GM12878 (cell line): ENCODE results near the gene ANKRD31. TPM values are rescaled to one million over a fixed set of nuclear protein-coding genes. Genes with fewer than 3 reads are reported as not detected.

Experiments
- ATAC-seq: fragments of 200-7000 bp; cut with Tn5 transposase; 3 replicates; pipeline ENCODE4 v1.9.1; 2020; ENCODE audit warnings: mild to moderate bottlenecking, moderate library complexity
- BruUV-seq: library from RNA; stranded (reverse); fragments of 400-500 nt; replicated peaks from 2 replicates; lab custom pipeline; 2021; lab: Mats Ljungman, UMichigan
- CTCF ChIA-PET: fragments of 300-600 bp; sonication (Branson Sonifier 250); formaldehyde crosslinking; extraction: SDS; loops from one replicate; lab custom pipeline; 2021; ENCODE audit warnings: inconsistent platforms; lab: Yijun Ruan, JAX
- POLR2A ChIA-PET: fragments of 350-600 bp; formaldehyde crosslinking; extraction: SDS; loops from one replicate; lab custom pipeline; 2021; ENCODE audit warnings: inconsistent platforms; lab: Charles Lee
- RAD21 ChIA-PET: fragments of 300-600 bp; sonication (Branson Sonifier 250); formaldehyde crosslinking; loops from one replicate; lab custom pipeline; 2023; ENCODE audit warnings: antibody characterized with exemption; ENCODE audit not compliant: unreplicated experiment; lab: Charles Lee
- SMC1A ChIA-PET: fragments of 300-600 bp; sonication (Branson Sonifier 250); formaldehyde crosslinking; loops from one replicate; lab custom pipeline; 2023; ENCODE audit not compliant: unreplicated experiment, uncharacterized antibody; lab: Charles Lee
- DNase-seq: peaks from one replicate; pipeline ENCODE4 v3.0.0-alpha.2; 2011; ENCODE audit warnings: low read depth, low spot score
- FAIRE-seq: peaks from 3 replicates; lab custom pipeline; 2011; peaks lifted over from hg19 to GRCh38; lab: Jason Lieb, UNC
- H2AFZ ChIP-seq: 2 replicates; pipeline ENCODE4 v1.6.0; 2011; ENCODE audit warnings: low read depth, low read length, control low read depth; ENCODE audit not compliant: control insufficient read depth
- H3K27ac ChIP-seq: 2 replicates; pipeline ENCODE4 v1.5.1; 2011; ENCODE audit warnings: control low read depth; ENCODE audit not compliant: control insufficient read depth, insufficient read depth
- H3K27me3 ChIP-seq, 2 experiments: replicated peaks in 1 of 2; 2 replicates each; pipeline versions ENCODE4 v1.6.0 to v1.6.1; 2011; ENCODE audit warnings: low read length in 1 of 2; ENCODE audit not compliant: control insufficient read depth in 2 of 2, insufficient read depth in 2 of 2
- H3K36me3 ChIP-seq, 2 experiments: 2 replicates each; pipeline ENCODE4 v1.5.1; 2011; ENCODE audit warnings: low read length in 1 of 2; ENCODE audit not compliant: control insufficient read depth in 2 of 2, insufficient read depth in 2 of 2
- H3K4me1 ChIP-seq: 2 replicates; pipeline ENCODE4 v1.6.1; 2011; ENCODE audit warnings: mild to moderate bottlenecking, low read length, moderate library complexity, mixed read lengths; ENCODE audit not compliant: control insufficient read depth, insufficient read depth
- H3K4me2 ChIP-seq: 2 replicates; pipeline ENCODE4 v1.6.0; 2011; ENCODE audit warnings: control low read depth; ENCODE audit not compliant: control insufficient read depth, insufficient read depth
- H3K4me3 ChIP-seq: fragments of 200-600 bp; sonication (generic); 2 replicates; pipeline ENCODE4 v1.5.1; 2016
- H3K79me2 ChIP-seq: 2 replicates; pipeline ENCODE4 v1.6.0; 2011; ENCODE audit warnings: low read length; ENCODE audit not compliant: control insufficient read depth, insufficient read depth
- H3K9ac ChIP-seq: 2 replicates; pipeline ENCODE4 v1.8.0; 2011; ENCODE audit warnings: low read length, control low read depth, mixed read lengths; ENCODE audit not compliant: control insufficient read depth, insufficient read depth
- H3K9me3 ChIP-seq: replicated peaks from 3 replicates; pipeline ENCODE4 v1.5.1; 2011; ENCODE audit warnings: mild to moderate bottlenecking, low read length; ENCODE audit not compliant: control insufficient read depth, insufficient read depth
- H4K20me1 ChIP-seq: 2 replicates; pipeline ENCODE4 v1.6.0; 2011; ENCODE audit not compliant: control insufficient read depth, insufficient read depth
- BCL11A ChIP-seq: IDR thresholded peaks from 2 replicates; pipeline ENCODE4 v1.6.1; 2011; ENCODE audit warnings: low read depth, low read length
- CEBPZ ChIP-seq: fragments of 150-350 bp; IDR thresholded peaks from 2 replicates; pipeline ENCODE4 v1.6.1; 2016; ENCODE audit warnings: low read depth, low read length
- E2F4 ChIP-seq: IDR thresholded peaks from 2 replicates; pipeline ENCODE4 v1.6.1; 2012; ENCODE audit warnings: low read depth, low read length, improper control_type of control experiment
- HDAC2 ChIP-seq: fragments of 200-600 bp; sonication (generic); IDR thresholded peaks from 2 replicates; pipeline ENCODE4 v1.6.1; 2017
- HDAC6 ChIP-seq: fragments of 200-600 bp; sonication (generic); IDR thresholded peaks from one replicate; pipeline ENCODE4 v1.8.0; 2017; ENCODE audit warnings: antibody characterized with exemption; ENCODE audit not compliant: unreplicated experiment
- NFYA ChIP-seq: IDR thresholded peaks from 2 replicates; pipeline ENCODE4 v1.6.1; 2011; ENCODE audit warnings: low read depth, mild to moderate bottlenecking, low read length, improper control_type of control experiment, borderline replicate concordance
- NR2F1 ChIP-seq: fragments of 450-650 bp; conservative IDR thresholded peaks from 2 replicates; pipeline ENCODE4 v1.6.1; 2017; ENCODE audit warnings: mild to moderate bottlenecking
- PAX5 ChIP-seq: IDR thresholded peaks from 2 replicates; pipeline ENCODE4 v1.6.1; 2011; ENCODE audit warnings: low read depth, low read length, borderline replicate concordance
- SMAD1 ChIP-seq: fragments of 450-650 bp; IDR thresholded peaks from 2 replicates; pipeline ENCODE4 v1.6.1; 2018; ENCODE audit warnings: mild to moderate bottlenecking, low read depth; ENCODE audit not compliant: partially characterized antibody
- SRF ChIP-seq, 2 experiments: IDR thresholded peaks; 2 replicates each; pipeline ENCODE4 v1.6.1; 2011; ENCODE audit warnings: low read depth in 2 of 2, low read length in 2 of 2, mild to moderate bottlenecking in 1 of 2, moderate library complexity in 1 of 2
- in situ Hi-C: fragments of 300-500 bp; cut with MboI; formaldehyde crosslinking; loops from 9 replicates; pipeline ENCODE4 v1.14.3; 2018; ENCODE audit warnings: mixed read lengths
- intact Hi-C: fragments of 100-400 bp; cut with micrococcal nuclease; formaldehyde crosslinking; loops from one replicate; pipeline ENCODE4 v1.14.2; 2022; ENCODE audit not compliant: unreplicated experiment
- polyA plus RNA-seq, 11 experiments: library from polyadenylated mRNA; depleted of rRNA in 4 of 11; unstranded in 6 of 11; stranded (reverse) in 5 of 11; fragments of >200 nt; fragmentation: Nextera tagmentation in 4 of 11; fragmentation: Illumina TruSeq in 1 of 11; extraction: Ambion mirVana in 4 of 11; extraction: Trizol in 1 of 11; gene quantifications; 1 replicate in 1 of 11; 2 replicates in 10 of 11; pipeline versions ENCODE4 v1.2.1 to v1.2.3, GENCODE V29; 2011 to 2016; ENCODE audit warnings: inconsistent platforms in 2 of 11, missing spikeins in 2 of 11, low read depth in 1 of 11
- total RNA-seq, 4 experiments: library from RNA; depleted of rRNA in 3 of 4; stranded (reverse); fragments of >200 nt in 3 of 4; fragmentation: Illumina TruSeq in 1 of 4; extraction: Trizol in 1 of 4; gene quantifications; 2 replicates each; pipeline versions ENCODE4 v1.2.1 to v1.2.3, GENCODE V29; 2013 to 2021
- TF ChIP-seq, protein P1 (sequence below): fragments of 450-650 bp; IDR thresholded peaks from 2 replicates; pipeline ENCODE4 v1.6.1; 2017; ENCODE audit warnings: antibody characterized with exemption, mild to moderate bottlenecking, moderate library complexity

ANKRD31 gene
- total and polyA plus RNA-seq, 10 of the 15 experiments (the other 5 are each of a cell fraction or from before 2014, with no cell fraction given), result under 0.01 to 0.10 (median 0.04) TPM; not detected in 3

DNA sequence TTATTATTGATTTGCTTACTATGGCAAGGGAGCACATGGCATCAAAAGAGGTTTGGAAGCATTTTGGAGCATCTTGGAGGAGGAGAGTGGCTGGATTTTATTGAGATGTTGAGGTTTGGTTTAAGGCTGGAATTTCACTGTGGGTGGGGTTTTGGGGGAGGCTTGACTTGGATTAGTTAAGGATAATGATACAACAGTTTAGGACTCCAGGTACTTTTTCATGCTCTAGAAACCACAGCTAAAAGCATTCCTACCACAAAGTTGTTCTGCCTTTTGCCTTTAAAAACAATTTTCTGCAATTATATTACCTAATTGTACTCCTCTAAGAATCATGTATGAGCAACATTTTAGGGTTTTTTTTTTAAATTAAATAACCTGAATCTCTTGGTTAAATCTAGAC is 189.3 kb downstream of the ANKRD31 start:
- no peak for TF ChIP-seq SRF (IDR thresholded peaks at IDR 0.05; ENCODE audit: low read depth in 2 of 2, low read length in 2 of 2)
- TF ChIP-seq E2F4, result no peak
- no peak for TF ChIP-seq HDAC2
- TF ChIP-seq, protein P1, sequence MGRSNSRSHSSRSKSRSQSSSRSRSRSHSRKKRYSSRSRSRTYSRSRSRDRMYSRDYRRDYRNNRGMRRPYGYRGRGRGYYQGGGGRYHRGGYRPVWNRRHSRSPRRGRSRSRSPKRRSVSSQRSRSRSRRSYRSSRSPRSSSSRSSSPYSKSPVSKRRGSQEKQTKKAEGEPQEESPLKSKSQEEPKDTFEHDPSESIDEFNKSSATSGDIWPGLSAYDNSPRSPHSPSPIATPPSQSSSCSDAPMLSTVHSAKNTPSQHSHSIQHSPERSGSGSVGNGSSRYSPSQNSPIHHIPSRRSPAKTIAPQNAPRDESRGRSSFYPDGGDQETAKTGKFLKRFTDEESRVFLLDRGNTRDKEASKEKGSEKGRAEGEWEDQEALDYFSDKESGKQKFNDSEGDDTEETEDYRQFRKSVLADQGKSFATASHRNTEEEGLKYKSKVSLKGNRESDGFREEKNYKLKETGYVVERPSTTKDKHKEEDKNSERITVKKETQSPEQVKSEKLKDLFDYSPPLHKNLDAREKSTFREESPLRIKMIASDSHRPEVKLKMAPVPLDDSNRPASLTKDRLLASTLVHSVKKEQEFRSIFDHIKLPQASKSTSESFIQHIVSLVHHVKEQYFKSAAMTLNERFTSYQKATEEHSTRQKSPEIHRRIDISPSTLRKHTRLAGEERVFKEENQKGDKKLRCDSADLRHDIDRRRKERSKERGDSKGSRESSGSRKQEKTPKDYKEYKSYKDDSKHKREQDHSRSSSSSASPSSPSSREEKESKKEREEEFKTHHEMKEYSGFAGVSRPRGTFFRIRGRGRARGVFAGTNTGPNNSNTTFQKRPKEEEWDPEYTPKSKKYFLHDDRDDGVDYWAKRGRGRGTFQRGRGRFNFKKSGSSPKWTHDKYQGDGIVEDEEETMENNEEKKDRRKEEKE, result no peak
- no peak for TF ChIP-seq CEBPZ
- no peak for TF ChIP-seq BCL11A
- no peak for TF ChIP-seq SMAD1
- TF ChIP-seq NR2F1, result no peak
- no peak for TF ChIP-seq PAX5
- no peak for TF ChIP-seq HDAC6
- TF ChIP-seq NFYA, result no peak
- TF ChIP-seq, all 136 proteins: peak for 0
- no peaks in the 10 kb centered on the region for H3K9me3 ChIP-seq
- ATAC-seq (no peak), FAIRE-seq (no peak), DNase-seq (no peak)
- in situ Hi-C loops, result no loop called here
- no peak overlapping the region for H3K9ac ChIP-seq
- H4K20me1 ChIP-seq, result peaks cover 2% of the 10 kb centered on the region; the same call in 1 of the 2 replicates
- H3K4me3 ChIP-seq, result no peak overlapping the region
- ChIA-PET POLR2A (no interaction called here), SMC1A (interaction anchor here (0.7 to 1.6 kb wide), 2 partner anchors 107 to 1209 kb away, joined by 3 read pairs; no protein-coding TSS in a partner anchor), CTCF (interaction anchor here (0.5 kb wide), 1 partner anchor 603 kb away, joined by 3 read pairs; no protein-coding TSS in a partner anchor), RAD21 (no interaction called here)
- no peak overlapping the region for H3K27ac ChIP-seq
- intact Hi-C loops, result loop anchor here (10.0 kb wide), 1 partner anchor 627 kb away; no protein-coding TSS in a partner anchor
- BruUV-seq, result no TSS peak
- no peaks in the 10 kb centered on the region for H3K79me2 ChIP-seq
- no peaks in the 10 kb centered on the region for H3K36me3 ChIP-seq
- H2AFZ ChIP-seq, result no peak overlapping the region
- H3K27me3 ChIP-seq, result peaks cover 0 to 5% of the 10 kb centered on the region in 2 experiments; a peak in 3 of 4 replicates
- peaks cover 14% of the 10 kb centered on the region for H3K4me1 ChIP-seq
- no peak overlapping the region for H3K4me2 ChIP-seq
